Measurements from ENCODE around the gene VIPR2.

- TF ChIP-seq CTCF (conservative IDR thresholded peaks at IDR 0.05) (no peak), EZH2 (IDR thresholded peaks at IDR 0.05; ENCODE audit: low read depth) (no peak)
Observed at GRCh38 chr7:159139639-159140038, 5.0 kb downstream of the VIPR2 start.
